GM12874 (cell line): ENCODE results near the gene SPSB4.

Experiments used
- TF ChIP-seq, protein P1 (sequence below): IDR thresholded peaks from 2 replicates; pipeline ENCODE4 v1.5.1; 2011; ENCODE audit warnings: low read depth, mild to moderate bottlenecking, control low read depth, low read length, moderate library complexity; ENCODE audit not compliant: insufficient read depth

SPSB4 gene

DNA sequence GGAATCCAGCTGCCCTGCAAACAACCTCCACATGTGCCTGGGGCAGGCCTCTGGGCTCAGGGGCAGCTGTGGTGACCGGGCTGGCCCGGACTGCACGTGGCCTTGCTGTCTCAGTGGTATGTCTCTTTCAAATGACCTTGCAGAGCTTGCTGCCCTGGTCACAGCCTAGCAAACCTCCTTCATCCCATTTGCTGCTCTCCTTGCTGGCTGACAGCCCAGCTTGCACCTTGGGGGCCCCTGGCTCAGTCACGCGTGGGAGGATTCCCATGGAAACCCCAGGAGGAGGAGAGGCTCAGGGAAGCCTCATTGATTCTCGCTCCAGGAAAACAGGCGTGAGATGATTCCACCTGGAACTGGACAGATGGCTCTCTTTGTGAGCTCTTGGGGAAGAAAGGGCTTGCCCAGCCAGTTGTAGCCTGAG lies 5.6 kb downstream of the SPSB4 start:
- TF ChIP-seq, protein P1, sequence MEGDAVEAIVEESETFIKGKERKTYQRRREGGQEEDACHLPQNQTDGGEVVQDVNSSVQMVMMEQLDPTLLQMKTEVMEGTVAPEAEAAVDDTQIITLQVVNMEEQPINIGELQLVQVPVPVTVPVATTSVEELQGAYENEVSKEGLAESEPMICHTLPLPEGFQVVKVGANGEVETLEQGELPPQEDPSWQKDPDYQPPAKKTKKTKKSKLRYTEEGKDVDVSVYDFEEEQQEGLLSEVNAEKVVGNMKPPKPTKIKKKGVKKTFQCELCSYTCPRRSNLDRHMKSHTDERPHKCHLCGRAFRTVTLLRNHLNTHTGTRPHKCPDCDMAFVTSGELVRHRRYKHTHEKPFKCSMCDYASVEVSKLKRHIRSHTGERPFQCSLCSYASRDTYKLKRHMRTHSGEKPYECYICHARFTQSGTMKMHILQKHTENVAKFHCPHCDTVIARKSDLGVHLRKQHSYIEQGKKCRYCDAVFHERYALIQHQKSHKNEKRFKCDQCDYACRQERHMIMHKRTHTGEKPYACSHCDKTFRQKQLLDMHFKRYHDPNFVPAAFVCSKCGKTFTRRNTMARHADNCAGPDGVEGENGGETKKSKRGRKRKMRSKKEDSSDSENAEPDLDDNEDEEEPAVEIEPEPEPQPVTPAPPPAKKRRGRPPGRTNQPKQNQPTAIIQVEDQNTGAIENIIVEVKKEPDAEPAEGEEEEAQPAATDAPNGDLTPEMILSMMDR: no peak

DNA sequence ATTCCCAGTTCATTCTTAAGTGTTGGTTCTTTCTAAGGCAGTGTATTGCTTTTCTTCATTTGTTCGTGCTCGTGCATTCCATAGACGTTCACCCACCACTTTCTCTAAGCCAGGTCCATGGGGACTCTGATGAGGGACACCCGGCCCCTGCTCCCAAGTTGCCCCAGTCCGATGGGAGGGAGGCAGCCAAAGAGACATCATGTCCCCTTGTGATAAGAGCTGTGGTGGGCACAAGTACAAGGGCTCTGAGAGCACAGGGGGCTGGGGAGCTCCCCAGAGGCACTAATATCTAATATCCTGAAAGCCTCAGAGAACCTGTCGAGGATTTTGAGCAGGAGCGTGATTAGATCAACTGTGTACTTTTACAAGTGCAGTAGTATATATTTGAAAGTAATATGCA lies 6.3 kb downstream of the SPSB4 start:
- TF ChIP-seq, protein P1: no peak

DNA sequence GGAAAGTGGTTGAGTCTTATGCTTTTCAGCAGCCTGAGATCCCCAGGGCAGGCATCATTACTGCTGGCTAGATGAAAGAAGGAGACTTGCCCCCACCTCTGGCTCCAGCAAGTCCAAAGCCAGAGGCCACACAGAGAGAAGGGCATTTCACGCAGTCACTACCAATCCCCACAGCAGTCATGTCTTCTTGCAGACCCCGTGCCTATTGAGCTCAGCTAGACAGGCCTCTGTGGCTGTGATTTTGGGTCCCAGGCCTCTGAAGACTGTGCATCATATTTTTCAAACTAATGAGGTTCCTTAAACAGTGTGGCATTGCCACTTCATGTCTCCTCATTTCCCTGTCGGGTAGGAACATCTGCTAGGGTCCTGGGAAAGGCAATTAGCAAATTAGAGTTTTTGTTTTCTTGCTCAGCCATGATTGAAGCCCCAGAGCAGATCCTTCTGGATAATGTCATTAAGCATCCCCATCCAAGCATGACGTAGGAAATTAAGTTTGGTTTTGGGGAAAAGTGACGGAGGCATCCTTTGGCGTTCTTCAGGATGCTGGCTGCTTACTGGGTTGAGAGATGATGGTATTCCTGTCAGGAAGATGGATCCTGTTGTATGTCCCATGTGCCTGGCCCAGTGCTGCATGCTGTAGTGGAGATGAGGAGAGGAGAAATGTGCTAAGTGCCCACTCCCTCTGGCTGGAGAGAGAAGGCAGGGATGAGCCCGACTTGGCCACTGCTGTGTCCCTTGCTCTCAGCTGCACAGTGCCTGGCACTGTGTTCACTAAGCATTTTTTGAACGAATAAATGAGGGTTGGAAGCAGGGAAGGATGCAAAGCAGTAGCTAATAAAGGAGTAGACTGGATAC lies 7.0 kb downstream of the SPSB4 start:
- TF ChIP-seq, protein P1: no peak

DNA sequence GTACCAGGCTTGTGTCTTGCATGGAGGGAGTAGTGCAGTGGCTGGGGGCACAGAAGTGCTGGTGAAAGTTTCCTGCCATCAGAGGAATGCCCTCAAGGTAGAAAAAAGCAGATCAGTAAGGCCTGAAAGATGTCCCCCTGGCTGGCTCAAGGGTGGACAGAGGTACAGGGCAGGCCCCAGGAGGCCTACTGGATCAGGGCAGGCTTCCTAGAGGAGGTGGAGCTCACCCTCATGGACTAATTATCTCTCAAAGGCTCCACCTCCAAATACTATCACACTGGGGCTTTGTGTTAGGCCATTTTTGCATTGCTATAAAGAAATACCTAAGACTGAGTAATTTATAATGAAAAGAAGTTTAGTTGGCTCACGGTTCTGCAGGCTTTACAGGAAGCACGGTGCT lies 7.8 kb downstream of the SPSB4 start:
- TF ChIP-seq, protein P1: no peak

DNA sequence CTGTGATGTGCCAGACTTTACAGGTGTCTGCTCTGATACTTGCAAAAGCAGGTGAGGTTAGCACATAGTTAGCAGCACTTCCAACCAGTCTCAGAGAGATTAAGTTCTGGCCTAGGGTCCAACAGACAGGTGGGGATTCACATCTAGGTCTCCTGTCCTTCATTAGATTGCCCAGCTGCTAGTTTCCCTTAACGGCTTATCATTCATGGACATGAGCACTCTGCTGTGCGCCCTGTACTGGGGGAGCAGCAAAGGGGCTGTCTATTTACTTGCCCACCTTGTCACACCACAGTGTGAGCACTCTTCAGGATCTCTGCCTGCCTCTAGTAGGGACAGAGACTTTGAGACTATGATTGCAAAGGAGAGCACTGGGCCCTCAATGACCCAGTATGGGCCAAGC lies 8.7 kb downstream of the SPSB4 start:
- TF ChIP-seq, protein P1: no peak

DNA sequence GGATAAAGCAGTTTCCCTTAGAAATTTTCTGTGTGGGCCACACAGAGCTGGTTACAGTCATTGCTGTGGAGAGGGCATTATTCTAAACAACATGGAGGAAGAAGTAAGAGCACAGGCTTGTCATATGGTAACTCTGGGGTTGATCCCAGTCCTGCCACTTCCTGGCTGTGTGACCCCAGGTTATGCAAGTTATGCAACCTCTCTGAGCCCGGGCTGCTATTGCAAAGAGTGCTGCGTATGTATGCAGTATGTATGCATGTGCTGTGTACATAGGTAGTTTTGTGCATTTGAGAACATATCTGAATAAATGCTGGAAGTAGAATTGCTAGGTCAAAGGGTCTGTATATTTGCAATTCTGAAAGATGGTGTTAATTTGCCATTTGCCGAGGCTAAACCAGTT lies 9.2 kb downstream of the SPSB4 start:
- TF ChIP-seq, protein P1: no peak

DNA sequence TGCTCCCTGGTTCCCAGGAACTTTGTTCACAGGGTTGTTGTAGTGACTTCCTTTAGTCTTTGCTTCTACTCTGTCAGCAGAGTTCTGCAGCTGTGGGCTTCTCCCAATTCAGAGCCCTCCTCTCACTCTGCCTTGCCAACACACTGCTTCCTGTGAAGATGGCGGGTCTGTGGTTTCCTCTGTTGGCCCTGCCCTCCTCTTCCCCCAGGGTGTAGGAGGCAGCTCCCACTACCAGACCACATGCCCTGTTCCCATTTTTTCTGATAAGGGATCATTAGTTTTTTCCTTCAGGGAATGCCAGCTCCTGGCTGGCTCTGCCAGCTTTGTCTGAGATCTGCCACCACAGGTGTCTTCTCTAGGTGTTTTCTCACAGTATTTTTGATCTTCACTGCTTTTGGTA lies 12.7 kb downstream of the SPSB4 start:
- TF ChIP-seq, protein P1: no peak
